Measurements from ENCODE around the gene CRIP3.
"Not testable (repeated sequence)": the region's sequence is repeated elsewhere in the genome, so short reads cannot be mapped to it uniquely, and the experiment has no call there.

CRIP3 gene

DNA sequence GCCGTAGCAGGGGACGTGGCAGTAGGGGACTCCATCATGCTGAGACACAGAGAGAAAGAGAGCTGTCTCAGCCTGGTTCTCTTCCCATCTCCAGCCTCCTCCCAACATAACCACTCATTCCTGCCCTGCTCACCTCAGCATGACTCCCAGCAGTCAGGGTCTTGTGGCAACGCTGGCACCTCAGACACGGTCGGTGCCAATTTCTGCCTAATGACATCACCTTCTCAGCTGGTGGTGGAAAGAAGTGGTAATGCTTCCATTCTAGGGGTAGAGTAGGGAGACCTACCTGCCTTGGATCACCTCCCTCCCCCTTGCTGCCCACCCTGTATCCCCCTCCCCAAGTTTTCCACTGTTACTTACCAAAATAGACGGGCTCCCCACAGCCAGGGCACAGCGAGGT, 2.5 kb downstream of the CRIP3 start:
- DNase-seq (ENCODE audit: low spot score) = no peak

DNA sequence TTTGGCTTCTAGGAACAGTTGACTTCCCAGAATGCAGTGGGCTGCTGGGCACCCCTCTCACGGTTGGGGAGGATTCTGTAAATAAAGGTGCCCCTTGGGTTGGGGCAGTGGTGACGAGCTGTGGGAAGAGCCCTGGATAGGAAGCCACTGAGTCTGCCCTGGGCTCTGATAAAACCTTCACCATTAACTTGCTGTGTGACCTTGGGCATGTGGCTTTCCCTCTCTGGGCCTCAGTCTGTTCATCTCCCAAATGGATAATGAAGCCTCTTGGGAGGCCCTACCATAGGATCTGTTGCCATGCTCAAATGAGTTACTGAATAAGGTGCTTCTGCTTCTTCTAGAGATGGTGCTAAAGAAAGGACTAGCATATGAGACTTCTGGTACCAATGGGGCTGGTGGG, 3.7 kb downstream of the CRIP3 start:
- DNase-seq (ENCODE audit: low spot score) = no peak

DNA sequence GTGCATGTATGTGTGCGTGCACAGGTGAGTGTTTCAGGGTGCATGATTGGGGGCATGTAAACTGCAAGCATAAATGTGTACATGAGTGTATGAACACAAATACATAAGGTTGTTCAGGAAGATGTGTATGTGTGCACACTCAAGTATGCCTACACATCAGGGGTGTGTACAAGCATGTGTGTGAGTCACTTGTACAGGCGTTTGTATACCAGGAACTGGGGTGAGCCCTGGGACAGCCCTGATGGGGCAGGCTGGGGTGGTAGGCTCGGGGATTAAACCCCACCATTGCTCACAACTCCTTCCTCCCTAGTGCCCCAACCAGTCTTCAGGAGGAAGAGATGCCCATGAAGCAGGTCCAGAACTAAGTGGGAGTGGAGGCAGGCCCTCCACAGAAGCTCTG, 4.3 kb downstream of the CRIP3 start:
- no peak for DNase-seq (ENCODE audit: low spot score)

DNA sequence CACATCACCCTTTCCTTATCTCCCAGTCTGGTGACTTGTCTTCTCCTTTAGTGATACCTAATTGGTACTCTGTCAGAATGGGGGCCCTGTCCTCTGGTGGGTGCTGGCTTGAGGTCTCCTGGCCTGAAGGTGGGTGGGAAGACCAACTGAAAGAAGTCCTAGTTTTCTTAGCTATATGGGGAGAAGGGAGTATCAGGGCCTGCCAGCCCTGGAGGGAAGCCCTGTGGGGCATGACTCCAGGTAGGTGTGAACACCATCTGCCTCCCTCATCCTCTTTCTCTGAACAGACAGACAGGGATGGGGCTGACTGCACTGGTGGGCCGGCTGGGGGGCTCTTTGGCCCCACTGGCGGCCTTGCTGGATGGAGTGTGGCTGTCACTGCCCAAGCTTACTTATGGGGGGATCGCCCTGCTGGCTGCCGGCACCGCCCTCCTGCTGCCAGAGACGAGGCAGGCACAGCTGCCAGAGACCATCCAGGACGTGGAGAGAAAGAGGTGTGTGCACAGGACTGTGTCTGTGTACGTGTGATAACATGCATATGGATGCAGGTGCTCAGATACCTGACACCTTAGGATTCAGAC, 4.8 kb downstream of the CRIP3 start:
- no peak for DNase-seq (ENCODE audit: low spot score)

DNA sequence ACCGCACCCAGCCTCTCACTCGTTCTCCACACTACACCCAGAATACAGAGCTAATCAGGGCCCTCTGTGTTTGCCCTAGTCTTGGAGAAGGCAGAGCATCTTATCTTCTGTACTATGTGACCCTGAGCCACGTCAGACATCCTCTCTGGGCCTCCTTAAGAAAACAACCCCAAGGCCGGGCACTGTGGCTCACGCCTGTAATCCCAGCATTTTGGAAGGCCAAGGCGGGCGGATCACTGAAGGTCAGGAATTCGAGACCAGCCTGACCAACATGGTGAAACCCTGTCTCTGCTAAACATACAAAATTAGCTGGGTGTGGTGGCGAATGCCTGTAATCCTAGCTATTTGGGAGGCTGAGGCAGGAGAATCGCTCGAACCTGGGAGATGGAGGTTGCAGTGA, 5.6 kb downstream of the CRIP3 start:
- DNase-seq (ENCODE audit: low spot score) = not testable (repeated sequence)

DNA sequence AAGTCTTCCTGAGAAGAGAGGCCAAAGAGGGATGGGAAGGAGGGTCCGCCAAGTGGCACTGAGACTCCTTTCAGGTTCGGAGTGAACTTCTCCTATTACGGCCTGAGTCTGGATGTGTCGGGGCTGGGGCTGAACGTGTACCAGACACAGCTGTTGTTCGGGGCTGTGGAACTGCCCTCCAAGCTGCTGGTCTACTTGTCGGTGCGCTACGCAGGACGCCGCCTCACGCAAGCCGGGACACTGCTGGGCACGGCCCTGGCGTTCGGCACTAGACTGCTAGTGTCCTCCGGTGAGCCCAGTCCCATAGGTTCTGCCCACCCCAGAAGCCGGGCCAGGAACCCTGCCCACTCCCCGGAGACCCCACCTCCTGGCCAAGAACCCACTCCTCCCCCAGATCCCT, 6.5 kb downstream of the CRIP3 start:
- DNase-seq (ENCODE audit: low spot score) = no peak

DNA sequence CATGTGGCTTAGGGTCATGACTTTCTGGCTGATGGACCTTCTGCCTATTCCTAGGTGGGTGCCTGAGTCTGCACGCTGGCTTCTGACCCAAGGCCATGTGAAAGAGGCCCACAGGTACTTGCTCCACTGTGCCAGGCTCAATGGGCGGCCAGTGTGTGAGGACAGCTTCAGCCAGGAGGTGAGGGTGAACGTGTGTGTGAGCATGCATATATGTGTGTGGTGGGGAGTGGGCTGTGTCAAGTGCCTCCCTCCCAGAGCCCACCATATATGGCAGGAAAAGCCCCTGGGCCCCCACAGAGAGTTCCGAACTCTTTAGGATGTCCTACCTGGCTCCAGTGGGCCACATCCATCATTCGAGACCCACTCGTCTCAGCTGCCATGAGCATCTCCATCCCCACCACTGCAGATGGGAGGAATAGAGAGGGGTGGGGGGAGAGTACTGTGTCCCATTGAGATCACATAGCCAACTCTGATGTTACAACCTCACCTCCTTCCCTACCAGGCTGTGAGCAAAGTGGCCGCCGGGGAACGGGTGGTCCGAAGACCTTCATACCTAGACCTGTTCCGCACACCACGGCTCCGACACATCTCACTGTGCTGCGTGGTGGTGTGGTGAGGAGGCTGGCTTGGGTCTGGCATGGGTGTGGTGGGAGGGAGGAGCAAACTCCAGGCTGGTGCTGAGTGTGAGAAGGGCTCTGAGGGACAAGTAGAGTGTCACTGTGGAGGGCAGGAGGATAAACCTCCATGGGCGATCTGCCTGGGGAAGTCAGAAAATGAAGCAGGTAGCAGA, 7.3 kb downstream of the CRIP3 start:
- no peak for DNase-seq (ENCODE audit: low spot score)

DNA sequence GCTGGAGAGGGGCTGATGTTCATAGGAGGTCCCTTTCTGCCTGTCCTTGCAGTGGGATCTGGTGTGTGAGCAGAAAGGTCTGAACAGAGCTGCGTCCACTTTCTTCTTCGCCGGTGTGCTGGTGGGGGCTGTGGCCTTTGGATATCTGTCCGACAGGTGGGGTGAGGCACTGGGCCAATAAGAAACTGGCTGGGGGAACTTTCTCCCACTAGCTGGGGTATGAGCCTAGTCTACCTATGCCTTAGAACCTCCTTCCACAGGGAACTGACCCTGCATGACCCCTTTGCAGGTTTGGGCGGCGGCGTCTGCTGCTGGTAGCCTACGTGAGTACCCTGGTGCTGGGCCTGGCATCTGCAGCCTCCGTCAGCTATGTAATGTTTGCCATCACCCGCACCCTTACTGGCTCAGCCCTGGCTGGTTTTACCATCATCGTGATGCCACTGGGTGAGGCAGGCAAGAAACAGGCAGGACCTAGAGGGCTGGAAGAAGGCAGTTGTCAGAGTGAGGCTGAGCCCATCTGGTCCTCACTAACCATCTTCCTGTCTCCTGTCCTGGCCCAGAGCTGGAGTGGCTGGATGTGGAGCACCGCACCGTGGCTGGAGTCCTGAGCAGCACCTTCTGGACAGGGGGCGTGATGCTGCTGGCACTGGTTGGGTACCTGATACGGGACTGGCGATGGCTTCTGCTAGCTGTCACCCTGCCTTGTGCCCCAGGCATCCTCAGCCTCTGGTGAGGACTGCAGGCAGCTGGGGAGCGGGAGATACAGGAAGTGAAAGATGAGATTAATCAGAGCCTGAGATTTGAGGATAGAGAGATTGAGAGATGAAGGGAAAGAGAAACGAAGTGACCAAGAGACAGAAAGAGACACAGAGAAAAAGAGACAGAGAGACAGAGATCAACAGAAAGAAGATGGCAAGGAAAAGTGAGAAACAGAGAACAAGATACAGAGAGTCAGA, 9.0 kb downstream of the CRIP3 start:
- no peak for DNase-seq (ENCODE audit: low spot score)

DNA sequence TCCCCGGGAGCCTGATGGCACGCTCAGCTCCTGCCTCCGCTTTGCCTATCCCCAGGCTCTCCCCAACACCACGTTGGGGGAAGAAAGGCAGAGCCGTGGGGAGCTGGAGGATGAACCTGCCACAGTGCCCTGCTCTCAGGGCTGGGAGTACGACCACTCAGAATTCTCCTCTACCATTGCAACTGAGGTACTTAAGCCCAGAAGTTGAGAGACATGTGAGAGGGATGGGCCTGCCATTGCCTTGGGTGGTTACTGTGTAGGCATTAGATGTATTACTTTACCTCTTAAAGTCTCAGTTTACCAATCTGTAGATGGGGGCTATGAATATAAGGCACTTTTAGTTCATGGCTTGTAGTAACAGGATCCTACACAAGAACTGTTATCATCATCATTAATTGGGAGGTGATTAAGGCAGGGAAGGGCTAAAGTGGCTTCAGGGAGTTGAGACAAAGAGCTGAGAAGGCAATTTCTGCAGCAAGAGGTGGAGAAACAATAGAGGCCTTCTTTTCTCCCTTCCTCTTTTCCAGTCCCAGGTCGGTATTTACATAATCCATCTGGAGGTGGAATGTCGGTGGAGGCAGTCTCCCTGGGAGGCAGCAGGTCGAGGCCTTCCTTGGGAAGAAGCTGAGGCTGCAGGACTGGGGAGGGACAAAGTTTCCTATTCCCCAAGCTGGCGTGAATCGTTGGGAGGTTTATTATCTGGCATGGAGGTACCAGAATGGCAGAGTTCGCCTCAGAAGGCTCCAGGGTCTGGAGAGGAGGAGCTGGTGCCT, 9.9 kb downstream of the CRIP3 start:
- DNase-seq (ENCODE audit: low spot score) = no peak

DNA sequence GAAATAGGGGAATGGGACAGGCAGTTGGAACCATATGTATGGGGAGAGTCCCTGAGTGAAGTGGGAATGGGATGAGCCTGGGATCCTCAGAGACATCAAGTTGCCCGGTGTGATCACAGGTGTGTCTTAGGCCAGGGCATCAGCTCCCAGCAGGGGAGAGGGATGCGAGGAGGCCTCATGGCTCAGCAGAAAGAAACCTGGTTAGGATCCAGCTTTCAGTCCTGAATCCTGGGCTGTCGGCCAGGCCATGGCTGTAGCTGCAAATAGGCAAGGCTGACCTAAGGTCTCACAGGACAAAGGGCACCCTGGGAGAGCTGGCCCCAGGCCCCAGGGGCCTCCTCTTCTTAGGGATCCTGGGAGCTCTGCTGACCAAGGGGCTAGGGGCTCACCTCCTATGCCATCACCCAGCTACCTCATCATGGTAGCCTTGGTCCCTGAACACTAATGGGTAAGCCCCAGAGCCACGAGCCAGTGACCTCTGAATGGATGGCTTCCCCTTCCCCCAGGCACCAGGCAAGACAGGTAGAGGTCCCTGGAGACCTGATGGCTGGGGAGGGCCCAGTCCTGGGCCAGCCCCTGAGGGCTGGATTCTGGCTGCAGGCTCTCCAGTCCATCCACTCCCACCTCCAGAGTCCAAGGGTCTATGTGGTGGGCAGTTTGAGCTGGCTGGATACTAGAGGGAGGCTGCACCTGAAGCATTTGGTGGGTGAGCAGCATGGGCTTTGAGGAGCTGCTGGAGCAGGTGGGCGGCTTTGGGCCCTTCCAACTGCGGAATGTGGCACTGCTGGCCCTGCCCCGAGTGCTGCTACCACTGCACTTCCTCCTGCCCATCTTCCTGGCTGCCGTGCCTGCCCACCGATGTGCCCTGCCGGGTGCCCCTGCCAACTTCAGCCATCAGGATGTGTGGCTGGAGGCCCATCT, 10.7 kb downstream of the CRIP3 start, which contains the start of gene SLC22A7:
Gene SLC22A7, plus strand, starts transcription at position 617 of the 921 bp plus-strand sequence. Its CDS starts 99 bp downstream, at position 716.
- no peak for DNase-seq (ENCODE audit: low spot score)

DNA sequence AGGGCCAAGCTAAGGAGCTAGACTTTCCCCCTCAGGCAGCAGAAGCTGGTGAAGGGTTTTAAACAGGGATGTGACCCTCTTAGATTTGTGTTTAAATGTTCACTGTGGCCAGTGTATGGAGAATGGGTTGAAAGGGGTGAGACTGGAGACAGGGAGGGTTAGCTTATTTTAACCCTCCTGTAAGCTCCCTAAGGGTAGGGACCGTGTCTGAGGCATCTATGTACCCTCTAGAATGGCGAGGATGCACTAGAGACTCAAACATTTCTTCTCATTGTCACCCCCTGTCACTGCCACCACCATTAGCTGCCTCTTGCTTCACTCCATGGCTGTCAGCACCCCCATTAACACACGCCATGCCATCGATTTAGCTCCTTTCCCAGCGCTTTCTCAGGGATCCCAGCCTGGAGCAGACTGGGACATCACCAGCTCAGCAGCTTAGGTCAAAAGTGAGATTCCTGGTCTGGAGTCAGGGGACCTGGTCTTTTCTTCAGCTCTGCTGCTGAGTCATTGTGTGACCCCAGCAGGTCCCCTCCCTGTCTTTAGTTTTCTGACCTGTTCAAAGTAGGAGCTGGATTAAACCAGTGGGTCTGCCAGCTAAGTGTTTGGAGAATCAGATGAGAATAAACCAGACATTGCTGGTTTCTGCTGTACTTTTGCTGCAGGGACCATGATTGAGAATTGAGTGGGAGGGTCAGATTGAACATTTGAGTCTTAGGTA, 11.7 kb downstream of the CRIP3 start:
- DNase-seq (ENCODE audit: low spot score) = no peak

DNA sequence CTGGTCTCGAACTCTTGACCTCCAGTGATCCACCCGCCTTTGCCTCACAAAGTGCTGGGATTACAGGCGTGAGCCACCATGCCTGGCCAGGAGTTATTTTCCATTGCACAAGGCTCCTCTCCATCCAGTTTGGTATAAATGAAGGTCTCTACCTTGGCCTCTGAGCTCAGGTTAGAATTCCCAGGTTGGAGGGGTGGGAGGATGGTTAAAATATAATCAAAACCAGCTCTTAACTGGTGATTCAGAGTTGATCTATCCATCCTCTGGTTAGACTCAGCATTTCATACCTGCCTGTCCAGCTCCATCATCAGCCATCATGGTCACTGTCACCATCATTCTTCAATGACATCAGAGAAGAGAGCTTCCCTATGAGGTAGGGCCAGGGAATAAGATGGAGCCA, 13.2 kb downstream of the CRIP3 start:
- DNase-seq (ENCODE audit: low spot score) = no peak

DNA sequence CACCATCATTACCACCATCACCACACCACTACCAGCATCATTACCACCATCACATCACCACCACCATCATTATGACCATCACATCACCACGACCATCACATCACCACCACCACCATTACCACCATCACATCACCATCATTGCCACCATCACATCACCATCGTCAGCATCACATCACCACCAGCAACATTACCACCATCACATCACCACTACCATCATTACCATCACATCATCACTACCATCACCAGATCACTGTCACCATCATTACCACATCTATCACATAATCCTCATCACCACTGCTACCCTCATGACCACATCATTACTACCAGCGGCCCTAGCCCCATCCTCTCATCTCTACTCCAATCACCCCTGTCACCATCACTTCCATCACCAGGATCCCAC, 14.1 kb downstream of the CRIP3 start:
- DNase-seq (ENCODE audit: low spot score) = no peak

DNA sequence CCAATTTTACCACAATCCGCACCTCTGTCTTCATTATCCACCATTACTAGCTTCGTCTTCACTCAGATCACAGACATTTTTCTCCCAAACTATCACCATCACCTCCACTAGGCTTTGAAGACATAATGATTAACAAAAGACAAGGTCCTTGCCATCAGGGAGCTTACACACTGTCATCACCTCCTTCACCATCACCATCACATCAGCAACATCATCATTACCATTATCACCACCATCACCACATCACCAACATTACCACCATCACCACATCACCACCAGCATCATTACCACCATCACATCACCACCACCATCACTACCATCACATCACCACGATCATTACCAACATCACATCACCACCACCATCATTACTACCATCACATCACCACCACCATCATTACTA, 14.9 kb downstream of the CRIP3 start:
- DNase-seq (ENCODE audit: low spot score) = no peak

DNA sequence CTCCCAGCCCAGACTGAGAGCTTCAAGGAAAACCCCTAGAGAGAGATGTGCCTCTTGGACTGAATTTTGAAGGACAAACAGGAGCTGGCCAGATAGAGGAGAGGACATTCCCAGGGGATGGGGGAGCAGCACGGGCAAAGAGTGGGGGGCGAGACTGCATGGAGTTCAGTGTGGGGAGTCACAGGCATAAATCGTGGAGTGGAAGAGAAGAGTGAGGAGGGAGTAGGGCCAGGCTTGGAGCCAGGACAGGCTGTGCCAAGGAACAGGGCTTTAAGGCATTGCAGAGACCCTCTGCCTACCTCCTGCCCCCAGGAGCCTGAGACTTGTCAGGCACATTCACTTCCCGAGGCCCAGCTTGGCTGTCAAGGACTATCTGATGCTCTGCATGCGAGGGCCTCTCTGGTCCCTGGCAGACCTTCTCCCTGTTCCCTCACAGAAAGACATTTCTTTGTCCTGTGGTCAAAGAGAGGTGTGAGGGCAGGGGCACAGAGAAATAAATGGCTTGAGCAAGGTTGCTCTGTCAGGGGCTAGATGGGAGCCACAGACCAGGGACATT, 15.8 kb downstream of the CRIP3 start:
- no peak for DNase-seq (ENCODE audit: low spot score)

DNA sequence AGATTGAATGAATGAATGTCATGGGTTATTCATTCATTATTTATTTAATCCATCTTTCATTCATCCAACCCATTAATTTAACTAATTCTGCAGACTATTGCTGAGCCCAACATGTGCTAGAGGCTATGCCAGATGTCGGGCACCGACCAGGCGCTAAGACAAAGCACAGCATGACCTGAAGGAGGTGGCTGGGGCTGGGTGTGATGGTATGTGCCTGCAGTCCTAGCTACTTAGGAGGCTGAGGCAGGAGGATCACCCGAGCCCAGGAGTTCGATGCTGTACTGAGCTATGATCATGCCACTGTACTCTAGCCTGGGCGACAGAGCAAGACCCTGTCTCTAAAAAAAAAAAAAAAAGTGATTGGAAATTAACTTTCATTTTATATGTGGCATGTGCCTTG, 16.3 kb downstream of the CRIP3 start:
- DNase-seq (ENCODE audit: low spot score) = no peak

DNA sequence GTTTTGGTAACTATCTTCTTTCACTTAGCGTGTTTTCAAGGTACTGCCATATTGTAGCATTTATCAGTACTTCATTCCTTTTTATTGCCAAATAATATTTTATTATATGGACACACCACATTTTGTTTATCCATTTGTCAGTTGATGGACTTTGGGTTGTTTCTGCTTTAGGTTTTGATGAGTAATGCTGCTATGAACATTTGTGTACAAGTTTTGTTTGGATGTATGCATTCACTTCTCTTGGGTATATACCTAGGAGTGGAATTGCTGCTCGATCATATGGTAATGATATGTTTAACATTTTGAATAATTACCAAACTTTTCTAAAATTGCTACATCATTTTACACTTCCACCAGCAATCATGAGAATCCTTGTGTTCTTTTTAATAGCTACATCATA, 16.9 kb downstream of the CRIP3 start:
- no peak for DNase-seq (ENCODE audit: low spot score)

DNA sequence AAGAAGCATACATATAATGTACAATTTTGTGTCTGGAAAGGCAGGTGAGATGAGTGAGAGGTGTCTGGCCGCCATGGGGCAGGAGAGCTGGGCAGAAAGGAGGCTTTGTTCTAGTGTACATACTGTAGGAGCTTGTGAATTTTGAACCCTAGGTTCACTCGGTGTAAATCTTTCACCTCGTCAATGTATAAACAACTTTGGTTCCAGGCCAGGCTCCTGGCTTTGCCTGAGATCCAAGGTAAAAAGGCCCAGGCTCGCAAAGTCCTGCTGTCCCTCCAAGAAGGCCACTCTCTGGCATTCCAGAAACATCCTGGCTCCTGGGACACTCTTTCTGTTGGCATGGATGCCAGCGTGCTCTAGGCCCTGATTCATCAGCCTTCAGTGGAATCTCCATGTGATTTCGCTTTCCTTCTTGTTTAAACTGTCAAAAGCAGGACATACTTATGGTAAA, 17.7 kb downstream of the CRIP3 start:
- DNase-seq (ENCODE audit: low spot score) = no peak

DNA sequence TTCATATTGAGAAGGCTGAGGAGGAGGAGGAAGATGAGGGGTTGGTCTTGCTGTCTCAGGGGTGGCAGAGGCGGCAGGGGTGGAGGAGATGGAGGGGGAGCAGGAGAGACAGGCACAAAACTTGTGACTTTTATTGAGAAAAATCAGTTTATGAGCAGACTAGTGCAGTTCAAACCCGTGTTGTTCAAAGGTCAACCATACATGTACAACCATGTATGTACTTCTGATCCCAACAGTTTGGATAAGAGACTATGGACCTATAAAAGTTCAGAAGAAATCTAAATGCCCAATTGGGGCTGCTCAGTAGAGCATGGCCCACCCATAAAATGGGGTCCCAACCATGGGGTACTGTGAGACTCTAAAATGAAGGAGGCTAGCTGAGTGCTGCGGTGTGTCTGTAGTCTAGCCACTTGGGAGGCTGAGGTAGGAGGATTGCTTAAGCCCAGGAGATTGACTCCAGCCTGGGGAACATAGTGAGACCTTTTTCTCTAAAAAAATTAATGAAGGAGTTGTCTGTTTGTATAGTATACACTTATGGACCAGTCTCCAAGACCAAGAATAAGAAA, 18.2 kb downstream of the CRIP3 start:
- no peak for DNase-seq (ENCODE audit: low spot score)
